Calu3 (cell line): ENCODE data around the gene CBX4. TPM values are rescaled to one million over a fixed set of nuclear protein-coding genes. Genes with fewer than 3 reads are reported as not detected.
"Not testable (repeated sequence)": the region's sequence is repeated elsewhere in the genome, so short reads cannot be mapped to it uniquely, and the experiment has no call there.

Experiments
- BruUV-seq: library from RNA; stranded (reverse); fragments of 400-500 nt; replicated peaks from 2 replicates; lab custom pipeline; 2021; lab: Mats Ljungman, UMichigan
- CTCF ChIA-PET: fragments of 300-600 bp; sonication (Branson Sonifier 250); formaldehyde crosslinking; loops from one replicate; lab custom pipeline; 2022; ENCODE audit warnings: antibody characterized with exemption; lab: Charles Lee
- DNase-seq: peaks from one replicate; pipeline ENCODE4 v3.0.0; 2022
- H3K27ac Mint-ChIP-seq: one replicate; pipeline ENCODE4 v1.8.0; 2022; ENCODE audit warnings: mixed read lengths; ENCODE audit not compliant: unreplicated experiment
- H3K27me3 Mint-ChIP-seq: one replicate; pipeline ENCODE4 v1.8.0; 2022; ENCODE audit warnings: mixed read lengths; ENCODE audit not compliant: unreplicated experiment
- H3K36me3 Mint-ChIP-seq: one replicate; pipeline ENCODE4 v1.8.0; 2022; ENCODE audit warnings: mild to moderate bottlenecking, moderate library complexity, mixed read lengths; ENCODE audit not compliant: insufficient read depth, unreplicated experiment
- H3K4me1 Mint-ChIP-seq: one replicate; pipeline ENCODE4 v1.8.0; 2022; ENCODE audit warnings: mild to moderate bottlenecking, low read depth, mixed read lengths; ENCODE audit not compliant: unreplicated experiment
- H3K4me3 Mint-ChIP-seq: one replicate; pipeline ENCODE4 v1.8.0; 2022; ENCODE audit warnings: mild to moderate bottlenecking, low read depth, moderate library complexity, mixed read lengths; ENCODE audit not compliant: unreplicated experiment
- H3K9me3 Mint-ChIP-seq: one replicate; pipeline ENCODE4 v1.8.0; 2022; ENCODE audit warnings: low read depth, mixed read lengths; ENCODE audit not compliant: unreplicated experiment
- intact Hi-C: fragments of 100-400 bp; cut with micrococcal nuclease; formaldehyde crosslinking; loops from one replicate; pipeline ENCODE4 v1.10.0; 2022; ENCODE audit not compliant: unreplicated experiment
- total RNA-seq: library from RNA; stranded (reverse); gene quantifications from 2 replicates; pipeline ENCODE4 v1.2.3, GENCODE V29; 2022
- TF ChIP-seq, protein P1 (sequence below): fragments of 200-600 bp; IDR thresholded peaks from one replicate; pipeline ENCODE4 v1.8.0; 2022; ENCODE audit warnings: antibody characterized with exemption; ENCODE audit not compliant: unreplicated experiment

CBX4 gene
- total RNA-seq, 1 experiment from 2014 or later = 40.2 TPM

DNA sequence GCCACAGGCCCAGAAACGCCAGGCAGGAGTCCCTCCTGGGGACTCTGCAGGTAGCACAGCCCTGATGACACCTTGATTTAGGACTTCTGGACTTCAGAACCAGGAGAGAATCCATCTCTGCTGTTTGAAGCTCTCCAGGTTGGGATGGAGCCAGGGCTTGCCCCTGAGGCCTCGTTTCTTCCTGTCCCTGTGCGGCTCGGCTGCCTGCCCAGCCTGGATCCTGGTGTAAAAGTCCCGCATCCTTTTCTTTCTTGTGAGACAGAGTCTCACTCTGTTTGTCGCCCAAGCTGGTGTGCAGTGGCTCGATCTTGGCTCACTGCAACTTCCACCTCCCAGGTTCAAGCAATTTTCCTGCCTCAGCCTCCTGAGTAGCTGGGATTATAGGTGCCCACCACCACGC lies 17.9 kb upstream of the CBX4 start:
- Mint-ChIP-seq H3K4me3 (no peak overlapping the region), H3K27ac (no peak overlapping the region), H3K27me3 (peaks cover 55% of the 10 kb centered on the region), H3K4me1 (peaks cover 10% of the 10 kb centered on the region), H3K9me3 (no peaks in the 10 kb centered on the region), H3K36me3 (peaks cover 4% of the 10 kb centered on the region)
- no TSS peak for BruUV-seq
- TF ChIP-seq, protein P1, sequence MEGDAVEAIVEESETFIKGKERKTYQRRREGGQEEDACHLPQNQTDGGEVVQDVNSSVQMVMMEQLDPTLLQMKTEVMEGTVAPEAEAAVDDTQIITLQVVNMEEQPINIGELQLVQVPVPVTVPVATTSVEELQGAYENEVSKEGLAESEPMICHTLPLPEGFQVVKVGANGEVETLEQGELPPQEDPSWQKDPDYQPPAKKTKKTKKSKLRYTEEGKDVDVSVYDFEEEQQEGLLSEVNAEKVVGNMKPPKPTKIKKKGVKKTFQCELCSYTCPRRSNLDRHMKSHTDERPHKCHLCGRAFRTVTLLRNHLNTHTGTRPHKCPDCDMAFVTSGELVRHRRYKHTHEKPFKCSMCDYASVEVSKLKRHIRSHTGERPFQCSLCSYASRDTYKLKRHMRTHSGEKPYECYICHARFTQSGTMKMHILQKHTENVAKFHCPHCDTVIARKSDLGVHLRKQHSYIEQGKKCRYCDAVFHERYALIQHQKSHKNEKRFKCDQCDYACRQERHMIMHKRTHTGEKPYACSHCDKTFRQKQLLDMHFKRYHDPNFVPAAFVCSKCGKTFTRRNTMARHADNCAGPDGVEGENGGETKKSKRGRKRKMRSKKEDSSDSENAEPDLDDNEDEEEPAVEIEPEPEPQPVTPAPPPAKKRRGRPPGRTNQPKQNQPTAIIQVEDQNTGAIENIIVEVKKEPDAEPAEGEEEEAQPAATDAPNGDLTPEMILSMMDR = no peak
- CTCF ChIA-PET = no interaction called here
- intact Hi-C loops = no loop called here
- DNase-seq = no peak

DNA sequence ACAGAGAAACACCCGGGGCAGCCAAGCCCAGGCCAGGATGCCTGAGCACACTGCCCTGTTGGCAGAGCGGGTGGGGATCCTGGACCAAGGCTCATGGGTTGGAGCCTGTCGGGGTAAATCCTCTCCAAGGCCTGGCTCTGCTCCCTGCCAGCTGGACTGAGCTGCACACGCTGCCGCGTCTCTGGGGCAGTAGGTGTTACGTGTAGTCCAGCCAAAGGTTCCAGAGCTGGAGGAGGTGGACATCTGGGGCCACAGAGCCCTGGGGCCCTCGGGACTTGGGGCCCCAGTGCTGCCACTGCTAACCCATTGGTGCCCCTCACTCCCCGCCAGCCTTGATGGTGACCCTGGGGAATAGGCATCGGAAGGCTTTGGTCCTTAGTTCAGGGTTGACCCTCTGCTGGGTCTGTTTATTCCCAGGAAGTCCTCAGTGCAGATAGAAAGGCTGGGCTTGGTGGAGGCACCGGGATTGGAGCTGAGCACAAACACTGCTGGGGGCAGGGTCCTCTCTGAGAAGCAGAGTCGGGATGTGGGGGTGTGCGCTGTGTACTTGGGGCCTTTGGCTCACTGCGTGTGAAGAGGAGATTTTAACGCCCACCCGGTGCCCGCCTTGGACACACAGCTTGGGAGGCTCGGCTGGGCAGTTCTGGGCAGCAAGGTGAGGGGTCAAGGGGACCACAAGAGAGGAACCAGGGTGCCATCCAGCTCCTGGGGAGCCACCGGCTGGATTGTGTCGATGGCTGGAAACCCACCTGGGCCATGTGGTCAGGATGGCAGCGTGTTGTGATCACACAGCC lies 16.3 kb upstream of the CBX4 start:
- Mint-ChIP-seq H3K4me1 (peaks cover 23% of the 10 kb centered on the region), H3K27ac (no peak overlapping the region), H3K27me3 (peaks cover 39% of the 10 kb centered on the region), H3K36me3 (peaks cover 7% of the 10 kb centered on the region), H3K9me3 (no peaks in the 10 kb centered on the region), H3K4me3 (no peak overlapping the region)
- TF ChIP-seq, protein P1 = no peak
- BruUV-seq = no TSS peak
- CTCF ChIA-PET = no interaction called here
- intact Hi-C loops = no loop called here
- no peak for DNase-seq

DNA sequence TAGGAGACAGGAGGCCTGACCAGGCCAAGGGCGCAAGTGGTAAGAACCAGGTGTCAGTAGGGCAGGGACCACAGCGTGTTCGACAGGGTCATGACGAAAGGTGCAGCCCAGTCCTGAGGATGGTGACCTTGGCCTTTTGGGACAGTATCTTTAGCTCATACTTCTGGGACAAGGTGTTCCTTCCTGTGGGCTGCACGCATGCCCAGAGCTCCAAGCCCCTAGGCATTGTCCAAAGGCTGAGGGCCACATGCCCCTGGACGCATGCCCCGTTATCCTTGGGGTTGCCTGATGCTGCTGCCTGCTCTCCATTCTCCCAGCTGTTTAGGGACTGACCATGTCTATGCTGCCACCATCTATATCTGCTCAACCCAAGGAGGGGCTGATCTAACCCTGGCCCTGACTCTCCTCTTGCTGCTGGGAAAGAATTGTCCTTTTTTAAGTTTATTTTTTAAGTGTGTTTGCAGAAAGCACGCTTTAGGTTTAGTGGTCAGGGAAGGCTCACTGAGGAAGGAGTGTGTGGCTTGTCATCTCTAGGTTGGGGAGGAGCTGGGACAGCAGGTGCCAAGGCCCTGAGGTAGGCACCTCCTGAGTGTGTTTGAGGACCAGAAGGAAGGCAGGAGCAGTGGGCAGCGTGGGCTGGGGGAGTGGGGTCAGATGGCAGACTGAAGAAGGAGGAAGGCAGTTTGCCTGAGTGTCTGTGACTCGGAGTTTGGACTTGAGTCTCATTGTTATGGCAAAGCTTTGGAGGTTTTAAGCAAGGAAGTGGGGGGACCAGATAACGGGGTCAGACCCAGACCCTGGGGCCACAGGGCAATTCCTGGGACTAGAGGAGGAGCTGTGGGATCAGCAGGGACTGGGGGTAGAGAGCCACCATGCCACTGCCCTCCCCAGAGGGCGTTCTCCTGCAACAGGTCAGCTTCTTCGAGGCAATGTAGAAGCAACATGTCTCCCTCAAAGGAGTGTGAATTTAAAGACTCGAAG lies 15.1 kb upstream of the CBX4 start:
- peaks cover 30% of the 10 kb centered on the region for H3K4me1 Mint-ChIP-seq
- no TSS peak for BruUV-seq
- TF ChIP-seq, protein P1 = no peak
- DNase-seq = no peak
- CTCF ChIA-PET = interaction anchor here (0.8 kb wide), 1 partner anchor 17 kb away, joined by 3 read pairs; no protein-coding TSS in a partner anchor
- H3K9me3 Mint-ChIP-seq = no peaks in the 10 kb centered on the region
- H3K4me3 Mint-ChIP-seq = no peak overlapping the region
- H3K36me3 Mint-ChIP-seq = peaks cover 10% of the 10 kb centered on the region
- intact Hi-C loops = loop anchor here (5.0 kb wide), 3 partner anchors 47 to 138 kb away; no protein-coding TSS in a partner anchor
- H3K27me3 Mint-ChIP-seq = peaks cover 33% of the 10 kb centered on the region
- no peak overlapping the region for H3K27ac Mint-ChIP-seq

DNA sequence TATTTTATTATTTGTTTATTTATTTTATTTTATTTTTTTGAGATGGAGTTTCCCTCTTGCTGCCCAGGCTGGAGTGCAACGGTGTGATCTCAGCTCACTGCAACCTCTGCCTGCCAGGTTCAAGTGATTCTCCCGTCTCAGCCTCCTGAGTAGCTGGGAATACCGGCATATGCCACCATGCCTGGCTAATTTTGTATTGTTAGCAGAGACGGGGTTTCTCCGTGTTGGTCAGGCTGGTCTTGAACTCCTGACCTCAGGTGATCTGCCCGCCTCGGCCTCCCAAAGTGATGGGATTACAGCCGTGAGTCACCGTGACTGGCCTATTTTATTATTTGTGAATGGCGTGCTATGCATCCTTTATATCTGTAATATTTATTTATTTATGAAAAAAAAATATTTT lies 13.9 kb upstream of the CBX4 start:
- H3K27ac Mint-ChIP-seq, H3K36me3 Mint-ChIP-seq, CTCF ChIA-PET, H3K9me3 Mint-ChIP-seq, DNase-seq: not testable (repeated sequence)
- peaks cover 30% of the 10 kb centered on the region for H3K4me1 Mint-ChIP-seq
- H3K27me3 Mint-ChIP-seq = peaks cover 21% of the 10 kb centered on the region
- intact Hi-C loops = loop anchor here (5.0 kb wide), 3 partner anchors 46 to 139 kb away; no protein-coding TSS in a partner anchor
- H3K4me3 Mint-ChIP-seq = peak overlapping the region; percentile 35
- BruUV-seq = TSS peak; percentile 99
